Body of pancreas (tissue), 4 donors: ENCODE data around the gene KIF2B. TPM values are rescaled to one million over a fixed set of nuclear protein-coding genes. Genes with fewer than 3 reads are reported as not detected.
"Not testable (repeated sequence)": the region's sequence is repeated elsewhere in the genome, so short reads cannot be mapped to it uniquely, and the experiment has no call there.

Source experiments
- ATAC-seq: fragments of 150-250 bp; one replicate; pipeline ENCODE4 v1.9.1; 2016
- DNase-seq, 4 donors: peaks; one replicate each; pipeline ENCODE4 v3.0.0-alpha.2; 2019
- H3K27ac ChIP-seq, 4 donors: fragments of 200-600 bp; sonication (generic); 1 replicate in 3 of 4; 2 replicates in 1 of 4; pipeline versions ENCODE4 v1.5.1 to v1.6.1; 2016 to 2019; ENCODE audit warnings: mild to moderate bottlenecking in 1 of 4, mixed read lengths in 1 of 4, moderate library complexity in 1 of 4
- H3K27me3 ChIP-seq, 2 donors: fragments of 200-600 bp; sonication (generic); one replicate each; pipeline ENCODE4 v1.6.0; 2016; ENCODE audit warnings: mild to moderate bottlenecking in 1 of 2
- H3K36me3 ChIP-seq, 2 donors: fragments of 200-600 bp; sonication (generic); replicated peaks in 1 of 2; 2 replicates each; pipeline ENCODE4 v1.5.1; 2016; ENCODE audit warnings: low read depth in 2 of 2; ENCODE audit not compliant: insufficient read depth in 1 of 2
- H3K4me1 ChIP-seq: fragments of 200-600 bp; sonication (generic); one replicate; pipeline ENCODE4 v1.6.0; 2016
- H3K4me3 ChIP-seq, 2 donors: fragments of 200-600 bp; sonication (generic); 1 replicate in 1 of 2; 2 replicates in 1 of 2; pipeline ENCODE4 v1.5.1; 2016 to 2019
- H3K9me3 ChIP-seq, 3 donors: fragments of 200-600 bp; sonication (generic); 1 replicate in 2 of 3; 2 replicates in 1 of 3; pipeline ENCODE4 v1.5.1; 2016
- CTCF ChIP-seq, 7 experiments: fragments of 450-650 bp in 4 of 7; fragments of 200-600 bp in 3 of 7; sonication (generic) in 3 of 7; IDR thresholded peaks; one replicate each; pipeline ENCODE4 v1.5.1; 2016 to 2019; ENCODE audit warnings: antibody characterized with exemption in 7 of 7
- POLR2A ChIP-seq, 3 donors: fragments of 450-650 bp; IDR thresholded peaks; one replicate each; pipeline ENCODE4 v1.6.1; 2016; ENCODE audit warnings: antibody characterized with exemption in 3 of 3, mild to moderate bottlenecking in 2 of 3
- WGBS, 2 donors: methylation state at CpG; one replicate each; pipeline ENCODE4 v1.1.5; 2017; 5-methylcytosine and 5-hydroxymethylcytosine counted together
- intact Hi-C: fragments of 100-400 bp; cut with DNase I; formaldehyde crosslinking; loops from one replicate; pipeline ENCODE4 v1.15.1; 2023
- total RNA-seq, 2 donors: library from RNA; depleted of rRNA; stranded (reverse); fragments of >200 nt; gene quantifications; one replicate each; pipeline ENCODE4 v1.1.0, GENCODE V29; 2016

KIF2B gene
- total RNA-seq, 2 donors from 2014 or later, result not detected

DNA sequence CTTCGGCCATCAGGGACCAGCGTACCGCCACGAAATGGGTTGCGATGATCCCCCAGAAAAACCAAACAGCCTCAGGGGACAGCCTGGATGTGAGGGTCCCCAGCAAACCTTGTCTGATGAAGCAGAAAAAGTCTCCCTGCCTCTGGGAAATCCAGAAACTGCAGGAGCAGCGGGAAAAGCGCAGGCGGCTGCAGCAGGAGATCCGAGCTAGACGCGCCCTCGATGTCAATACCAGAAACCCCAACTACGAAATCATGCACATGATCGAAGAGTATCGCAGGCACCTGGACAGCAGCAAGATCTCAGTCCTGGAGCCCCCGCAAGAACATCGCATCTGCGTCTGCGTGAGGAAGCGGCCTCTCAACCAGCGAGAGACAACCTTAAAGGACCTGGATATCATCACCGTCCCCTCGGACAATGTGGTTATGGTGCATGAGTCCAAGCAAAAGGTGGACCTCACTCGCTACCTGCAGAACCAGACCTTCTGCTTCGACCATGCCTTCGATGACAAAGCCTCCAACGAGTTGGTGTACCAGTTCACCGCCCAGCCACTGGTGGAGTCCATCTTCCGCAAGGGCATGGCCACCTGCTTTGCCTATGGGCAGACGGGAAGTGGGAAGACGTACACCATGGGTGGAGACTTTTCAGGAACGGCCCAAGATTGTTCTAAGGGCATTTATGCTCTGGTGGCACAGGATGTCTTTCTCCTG lies 769 bp downstream of the KIF2B start:
- intact Hi-C loops, result no loop called here
- Histone ChIP-seq H3K4me3 (no peak overlapping the region), H3K36me3 (no peaks in the 10 kb centered on the region), H3K27me3 (no peaks in the 10 kb centered on the region), H3K9me3 (no peaks in the 10 kb centered on the region), H3K27ac (no peak overlapping the region), H3K4me1 (no peaks in the 10 kb centered on the region)
- TF ChIP-seq POLR2A (IDR thresholded peaks at IDR 0.05), result no peak
- no peak for TF ChIP-seq CTCF (IDR thresholded peaks at IDR 0.05)
- ATAC-seq (no peak), DNase-seq (no peak)
- WGBS, 2 donors, result 85 to 87% methylated on average over 32 of the region's 32 CpGs

- H3K4me3 ChIP-seq, intact Hi-C loops, H3K27ac ChIP-seq, ATAC-seq, H3K4me1 ChIP-seq, DNase-seq, H3K9me3 ChIP-seq, H3K27me3 ChIP-seq, H3K36me3 ChIP-seq: not testable (repeated sequence)
- WGBS, 2 donors, result 68 to 75% methylated on average over 8 of the region's 8 CpGs
Observed at GRCh38 chr17:53834771-53835170, 12.0 kb downstream of the KIF2B start.

DNA sequence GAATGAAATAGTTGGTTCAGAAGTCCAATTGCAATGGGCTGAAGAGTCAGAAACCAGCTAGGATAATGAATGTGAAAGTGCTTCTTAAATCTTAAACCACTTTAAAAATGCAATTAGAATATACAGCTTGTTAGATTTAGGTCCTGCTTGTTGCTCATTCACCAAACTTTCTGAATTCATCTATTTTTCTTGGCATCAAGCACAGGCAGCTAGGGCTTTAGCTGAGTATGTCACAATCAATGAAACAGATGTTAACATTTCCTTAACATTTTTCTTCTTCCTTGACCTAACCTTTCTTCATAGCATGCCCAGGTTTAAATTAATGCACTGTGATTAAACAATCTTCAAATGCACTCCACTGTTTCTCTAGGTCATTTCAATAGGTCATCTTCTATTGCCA lies 14.4 kb downstream of the KIF2B start:
- Histone ChIP-seq H3K4me3 (no peak overlapping the region), H3K9me3 (no peaks in the 10 kb centered on the region)
- no peak for TF ChIP-seq POLR2A (IDR thresholded peaks at IDR 0.05)
- TF ChIP-seq CTCF (IDR thresholded peaks at IDR 0.05), result no peak

DNA sequence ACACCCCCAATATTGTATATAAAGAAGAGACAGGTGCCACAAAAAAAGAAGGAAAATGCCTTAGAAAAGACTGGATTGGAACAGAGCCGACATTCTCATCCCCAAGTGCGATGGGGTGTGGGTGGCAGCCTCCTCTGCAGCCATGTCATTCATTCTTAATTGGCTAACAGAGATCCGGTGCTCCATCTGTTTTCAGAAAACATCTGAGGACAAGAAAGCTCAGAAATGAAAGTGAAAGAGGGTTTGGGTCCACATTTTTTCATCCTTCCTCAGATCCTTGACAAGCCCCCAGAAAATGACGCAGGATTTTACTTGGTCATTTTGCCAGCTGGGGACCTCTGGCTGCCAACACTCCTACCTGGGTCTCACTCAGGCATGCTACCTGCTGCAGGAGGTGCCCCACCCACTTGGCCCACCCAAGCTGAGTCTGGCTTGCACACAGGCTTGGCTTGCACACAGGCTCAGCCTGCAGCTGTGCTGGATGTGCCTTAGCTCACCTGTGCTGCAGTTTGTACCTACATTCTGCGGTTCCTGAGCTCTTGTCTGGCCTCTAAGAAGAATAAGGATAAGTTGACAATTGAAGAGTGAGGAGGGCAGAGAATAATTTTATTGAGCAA lies 21.9 kb downstream of the KIF2B start:
- no peak for DNase-seq
- H3K36me3 ChIP-seq, result no peaks in the 10 kb centered on the region
- no peak for ATAC-seq
- TF ChIP-seq POLR2A (IDR thresholded peaks at IDR 0.05) (no peak), CTCF (IDR thresholded peaks at IDR 0.05) (no peak)
- no peaks in the 10 kb centered on the region for H3K9me3 ChIP-seq
- no peaks in the 10 kb centered on the region for H3K4me1 ChIP-seq
- intact Hi-C loops, result no loop called here
- no peak overlapping the region for H3K4me3 ChIP-seq
- WGBS, 2 donors, result 69% methylated on average over 5 of the region's 5 CpGs
- H3K27ac ChIP-seq, result no peak overlapping the region
- no peaks in the 10 kb centered on the region for H3K27me3 ChIP-seq

More for the DNA sequence above, 14.4 kb downstream of the KIF2B start:
- no peak for ATAC-seq
- H3K27me3 ChIP-seq, result no peaks in the 10 kb centered on the region
- no peak for DNase-seq
- no peaks in the 10 kb centered on the region for H3K36me3 ChIP-seq
- H3K4me1 ChIP-seq, result no peaks in the 10 kb centered on the region
- no peak overlapping the region for H3K27ac ChIP-seq
- intact Hi-C loops, result no loop called here

DNA sequence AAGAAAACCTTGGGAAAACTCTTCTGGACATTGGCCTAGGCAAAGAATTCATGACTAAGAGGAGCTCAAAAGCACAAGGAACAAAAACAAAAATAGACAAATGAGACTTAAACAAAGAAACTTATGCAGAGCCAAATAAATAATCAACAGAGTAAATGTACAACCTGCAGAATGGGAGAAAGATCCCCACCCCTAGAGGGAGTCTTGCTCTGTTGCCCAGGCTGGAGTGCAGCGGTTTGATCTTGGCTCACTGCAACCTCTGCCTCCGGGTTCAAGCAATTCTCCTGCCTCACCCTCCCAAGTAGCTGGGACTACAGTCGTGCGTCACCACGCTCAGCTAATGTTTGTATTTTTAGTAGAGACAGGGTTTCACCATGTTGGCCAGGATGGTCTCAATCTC lies 48.4 kb downstream of the KIF2B start:
- ATAC-seq, DNase-seq, H3K36me3 ChIP-seq, intact Hi-C loops, H3K9me3 ChIP-seq, H3K4me1 ChIP-seq, H3K27me3 ChIP-seq, H3K4me3 ChIP-seq, H3K27ac ChIP-seq: not testable (repeated sequence)
- WGBS, 2 donors, result 87 to 92% methylated on average over 5 of the region's 5 CpGs
